Chondrocyte (in vitro differentiated cells): ENCODE data around the gene RPTOR. TPM values are rescaled to one million over a fixed set of nuclear protein-coding genes. Genes with fewer than 3 reads are reported as not detected.

Source experiments
- DNase-seq: peaks from one replicate; pipeline ENCODE4 v3.0.0; 2021; ENCODE audit warnings: mixed read lengths, low spot score
- H3K27ac Mint-ChIP-seq: one replicate; pipeline ENCODE4 v1.8.0; 2021; ENCODE audit warnings: mild to moderate bottlenecking, moderate library complexity, mixed read lengths; ENCODE audit not compliant: unreplicated experiment
- H3K27me3 Mint-ChIP-seq: 2 replicates; pipeline ENCODE4 v1.8.0; 2021; ENCODE audit warnings: low read depth, mixed read lengths
- H3K36me3 Mint-ChIP-seq: 2 replicates; pipeline ENCODE4 v1.8.0; 2021; ENCODE audit warnings: low read depth, mixed read lengths
- H3K4me1 Mint-ChIP-seq: 2 replicates; pipeline ENCODE4 v1.8.0; 2021; ENCODE audit warnings: low read depth, mild to moderate bottlenecking, mixed read lengths
- H3K4me3 Mint-ChIP-seq: one replicate; pipeline ENCODE4 v1.8.0; 2021; ENCODE audit warnings: mild to moderate bottlenecking, moderate library complexity, mixed read lengths; ENCODE audit not compliant: unreplicated experiment
- H3K9me3 Mint-ChIP-seq: 2 replicates; pipeline ENCODE4 v1.8.0; 2021; ENCODE audit warnings: low read depth, mixed read lengths
- total RNA-seq: library from RNA; stranded (reverse); gene quantifications from 3 replicates; pipeline ENCODE4 v1.2.1, GENCODE V29; 2021
- TF ChIP-seq, protein P1 (sequence below): fragments of 200-600 bp; sonication (generic); IDR thresholded peaks from 2 replicates; pipeline ENCODE4 v1.5.0; 2021; ENCODE audit warnings: antibody characterized with exemption, mild to moderate bottlenecking, moderate library complexity

RPTOR gene
- total RNA-seq, 1 donor from 2014 or later = 30.9 TPM

DNA sequence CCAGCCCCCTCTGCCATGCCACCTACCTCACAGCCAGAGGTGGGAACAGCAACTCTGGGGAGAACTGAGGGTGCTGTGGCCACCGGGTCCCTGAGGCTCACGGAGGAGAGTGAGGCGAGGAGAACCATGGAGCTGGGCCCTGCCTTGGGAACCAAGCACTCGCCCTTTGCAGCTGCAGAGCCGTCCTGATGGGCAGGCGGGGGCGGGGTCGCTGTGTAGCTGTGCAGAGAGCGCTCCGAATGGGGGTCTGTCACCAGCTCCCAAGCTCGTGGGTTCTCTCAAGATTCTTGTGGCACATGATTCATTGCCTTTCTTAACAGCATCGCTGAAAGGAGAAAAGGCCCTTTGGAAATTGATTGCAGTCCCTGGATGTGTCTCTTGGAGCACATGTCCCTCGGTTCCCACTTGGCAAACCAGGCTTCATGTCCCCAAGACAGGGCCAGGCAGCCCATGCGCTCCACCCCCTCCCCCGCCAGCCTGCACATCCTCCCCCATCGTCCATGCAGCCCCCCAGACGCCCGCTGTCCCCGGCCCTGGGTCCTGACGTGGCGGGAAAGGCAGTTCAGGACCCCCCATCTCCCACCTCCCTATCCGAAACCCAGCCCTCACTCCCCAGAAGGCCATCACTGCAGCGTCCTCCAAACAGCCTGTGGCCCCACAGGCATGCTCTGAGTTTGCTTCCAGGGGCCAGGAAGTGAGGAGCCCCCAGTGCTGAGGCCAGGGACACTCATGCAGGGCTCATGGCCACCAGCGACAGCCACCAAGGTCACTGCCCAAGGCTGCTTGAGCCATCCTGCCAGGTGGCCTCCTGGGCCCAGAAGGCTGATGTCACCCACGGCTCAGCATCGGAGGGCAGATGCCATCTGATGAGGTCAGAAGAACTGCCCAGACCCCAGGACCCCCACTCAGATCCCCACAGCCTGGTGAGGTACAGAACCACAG lies 426.4 kb downstream of the RPTOR start:
- no peaks in the 10 kb centered on the region for H3K9me3 Mint-ChIP-seq
- H3K27me3 Mint-ChIP-seq = no peaks in the 10 kb centered on the region
- TF ChIP-seq, protein P1, sequence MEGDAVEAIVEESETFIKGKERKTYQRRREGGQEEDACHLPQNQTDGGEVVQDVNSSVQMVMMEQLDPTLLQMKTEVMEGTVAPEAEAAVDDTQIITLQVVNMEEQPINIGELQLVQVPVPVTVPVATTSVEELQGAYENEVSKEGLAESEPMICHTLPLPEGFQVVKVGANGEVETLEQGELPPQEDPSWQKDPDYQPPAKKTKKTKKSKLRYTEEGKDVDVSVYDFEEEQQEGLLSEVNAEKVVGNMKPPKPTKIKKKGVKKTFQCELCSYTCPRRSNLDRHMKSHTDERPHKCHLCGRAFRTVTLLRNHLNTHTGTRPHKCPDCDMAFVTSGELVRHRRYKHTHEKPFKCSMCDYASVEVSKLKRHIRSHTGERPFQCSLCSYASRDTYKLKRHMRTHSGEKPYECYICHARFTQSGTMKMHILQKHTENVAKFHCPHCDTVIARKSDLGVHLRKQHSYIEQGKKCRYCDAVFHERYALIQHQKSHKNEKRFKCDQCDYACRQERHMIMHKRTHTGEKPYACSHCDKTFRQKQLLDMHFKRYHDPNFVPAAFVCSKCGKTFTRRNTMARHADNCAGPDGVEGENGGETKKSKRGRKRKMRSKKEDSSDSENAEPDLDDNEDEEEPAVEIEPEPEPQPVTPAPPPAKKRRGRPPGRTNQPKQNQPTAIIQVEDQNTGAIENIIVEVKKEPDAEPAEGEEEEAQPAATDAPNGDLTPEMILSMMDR = peak; percentile 57
- peaks cover 22% of the 10 kb centered on the region for H3K4me1 Mint-ChIP-seq
- H3K4me3 Mint-ChIP-seq = no peak overlapping the region
- H3K27ac Mint-ChIP-seq = no peak overlapping the region
- DNase-seq = peak; percentile 76
- H3K36me3 Mint-ChIP-seq = no peaks in the 10 kb centered on the region

DNA sequence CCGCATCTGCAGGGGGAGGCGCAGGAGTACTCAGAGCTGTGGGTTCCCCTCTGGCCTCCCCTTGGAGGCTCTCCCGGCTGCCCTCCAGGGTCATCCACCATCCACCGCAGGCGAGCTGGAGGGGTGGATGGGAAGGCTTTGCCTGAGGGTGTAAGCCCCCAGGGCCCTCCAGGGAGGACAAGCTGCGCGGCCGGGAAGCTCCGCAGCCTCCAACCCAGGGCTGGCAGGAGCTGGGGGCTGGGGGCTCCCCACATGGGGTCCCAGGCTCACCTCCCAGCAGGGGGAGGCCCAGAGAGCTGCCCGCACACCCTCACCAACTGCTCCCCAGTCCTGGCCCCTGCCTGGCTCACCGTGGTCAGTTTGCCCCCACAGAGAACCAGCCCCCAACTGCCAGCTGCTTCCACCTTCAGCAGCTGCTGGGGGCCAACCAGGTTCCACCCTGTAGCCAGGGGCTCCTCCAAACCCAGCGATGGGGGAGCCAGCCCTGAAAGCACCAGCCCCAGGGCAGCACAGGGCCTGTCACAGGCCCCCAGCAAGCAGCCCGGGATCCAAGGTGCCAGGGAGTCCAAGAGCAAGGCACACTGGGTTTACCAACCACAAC lies 427.2 kb downstream of the RPTOR start:
- TF ChIP-seq, protein P1 = no peak
- peaks cover 22% of the 10 kb centered on the region for H3K4me1 Mint-ChIP-seq
- H3K4me3 Mint-ChIP-seq = no peak overlapping the region
- H3K27me3 Mint-ChIP-seq = no peaks in the 10 kb centered on the region
- no peaks in the 10 kb centered on the region for H3K36me3 Mint-ChIP-seq
- no peak overlapping the region for H3K27ac Mint-ChIP-seq
- peak; percentile 86 for DNase-seq
- H3K9me3 Mint-ChIP-seq = no peaks in the 10 kb centered on the region

GRCh38 chr17:80976701-80977100 lies 432.1 kb downstream of the RPTOR start:
- no peak overlapping the region for H3K27ac Mint-ChIP-seq
- no peaks in the 10 kb centered on the region for H3K36me3 Mint-ChIP-seq
- H3K4me3 Mint-ChIP-seq = no peak overlapping the region
- no peaks in the 10 kb centered on the region for H3K9me3 Mint-ChIP-seq
- TF ChIP-seq, protein P1 = no peak
- H3K27me3 Mint-ChIP-seq = no peaks in the 10 kb centered on the region
- DNase-seq = no peak
- H3K4me1 Mint-ChIP-seq = peaks cover 16% of the 10 kb centered on the region

- Mint-ChIP-seq H3K4me3 (no peak overlapping the region), H3K36me3 (no peaks in the 10 kb centered on the region), H3K27ac (no peak overlapping the region), H3K9me3 (no peaks in the 10 kb centered on the region), H3K27me3 (no peaks in the 10 kb centered on the region), H3K4me1 (peaks cover 16% of the 10 kb centered on the region)
- no peak for DNase-seq
- TF ChIP-seq, protein P1 = no peak
Observed at GRCh38 chr17:80977172-80977571, 432.5 kb downstream of the RPTOR start.
